ENCODE data around the gene NOS2.

The NOS2 gene

DNA sequence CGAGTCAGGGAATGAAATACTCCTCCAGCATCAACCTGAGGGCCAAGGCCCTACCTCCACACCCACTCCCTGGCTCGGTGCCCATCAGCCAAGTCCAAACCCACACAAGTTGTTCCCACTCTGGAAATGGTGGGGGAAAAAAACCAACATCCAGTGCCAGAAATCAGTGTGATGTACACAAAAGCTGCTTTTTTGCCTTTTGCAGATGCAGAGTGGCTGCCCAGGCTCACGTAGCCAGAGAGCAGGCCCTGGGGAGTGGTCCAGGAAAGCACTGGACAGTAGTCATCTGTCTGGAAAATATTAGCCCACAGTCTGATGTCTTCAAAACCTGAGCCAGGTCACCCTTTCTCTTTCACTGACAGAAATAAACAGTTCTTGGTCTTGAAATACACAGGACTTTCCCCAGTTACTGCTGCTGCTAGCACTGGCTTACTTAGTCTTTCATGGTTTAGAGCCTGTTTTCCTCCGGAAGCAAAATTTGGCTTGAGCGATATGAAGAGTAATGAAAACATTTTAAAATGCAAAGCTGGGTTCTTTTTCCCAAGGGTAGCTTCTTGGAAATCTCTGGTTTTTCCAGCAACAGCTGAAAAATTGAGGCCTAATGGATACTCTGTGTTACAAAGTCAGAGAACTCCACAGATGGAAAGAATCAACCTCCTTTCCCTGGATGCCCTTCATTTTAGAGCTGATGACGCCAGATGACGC lies 18.2 kb upstream of the NOS2 start:
- DNase-seq = no peak

DNA sequence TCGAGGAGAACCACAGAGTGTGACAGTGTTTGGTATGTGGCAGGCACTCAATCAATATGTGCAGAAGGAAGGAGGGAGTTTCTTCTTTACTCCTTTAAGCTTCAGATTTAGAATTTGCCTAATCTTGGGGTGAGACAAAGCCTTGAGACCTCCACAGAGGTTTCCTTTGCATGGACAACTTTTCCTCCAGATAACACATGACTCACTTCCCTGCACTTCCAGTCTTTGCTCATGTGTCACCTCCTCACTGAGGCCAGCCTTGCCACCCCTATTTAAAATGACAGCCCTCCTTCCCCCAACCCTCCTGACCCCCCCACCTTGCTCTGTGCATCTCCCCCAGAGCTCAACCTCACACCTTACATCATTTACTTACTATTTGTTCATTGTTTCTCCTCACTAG lies 17.4 kb upstream of the NOS2 start:
- DNase-seq = no peak

DNA sequence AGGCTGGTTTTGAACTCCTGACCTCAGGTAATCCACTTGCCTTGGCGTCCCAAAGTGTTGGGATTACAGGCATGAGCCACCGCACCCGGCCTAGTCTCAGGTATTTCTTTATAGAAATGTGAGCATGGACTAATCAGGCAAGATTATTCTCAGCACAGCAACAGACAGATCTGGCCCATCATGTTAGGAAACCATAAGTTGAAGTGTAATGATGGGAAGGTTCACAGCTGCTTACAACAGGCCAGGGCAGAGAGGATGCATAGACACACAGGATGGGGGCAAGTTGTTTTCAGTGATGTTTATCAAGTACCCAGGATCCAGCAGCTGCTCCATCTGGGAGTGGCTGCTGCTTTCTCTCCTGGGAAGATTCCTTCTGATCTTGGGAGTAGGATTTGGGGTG lies 16.6 kb upstream of the NOS2 start:
- DNase-seq = no peak

DNA sequence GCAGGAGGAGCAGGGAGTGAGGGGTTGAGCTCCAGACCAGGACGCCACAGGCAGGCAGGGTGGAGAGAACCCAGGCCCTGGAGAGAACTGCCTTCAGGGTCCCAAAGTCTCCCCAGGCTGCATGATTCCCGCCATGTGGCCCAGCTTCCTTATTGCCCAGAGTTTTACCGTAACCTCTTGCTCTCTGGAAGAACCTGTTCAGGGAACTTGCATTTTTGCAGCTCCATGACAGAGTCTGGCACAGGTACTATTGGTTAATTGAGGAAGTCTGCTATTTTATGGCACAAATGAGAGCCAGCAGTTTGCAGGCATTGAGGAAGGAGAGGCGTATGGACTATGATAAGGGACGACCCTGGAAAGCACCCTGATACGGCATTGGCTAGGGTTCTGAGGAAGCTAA lies 11.6 kb upstream of the NOS2 start:
- DNase-seq = no peak

DNA sequence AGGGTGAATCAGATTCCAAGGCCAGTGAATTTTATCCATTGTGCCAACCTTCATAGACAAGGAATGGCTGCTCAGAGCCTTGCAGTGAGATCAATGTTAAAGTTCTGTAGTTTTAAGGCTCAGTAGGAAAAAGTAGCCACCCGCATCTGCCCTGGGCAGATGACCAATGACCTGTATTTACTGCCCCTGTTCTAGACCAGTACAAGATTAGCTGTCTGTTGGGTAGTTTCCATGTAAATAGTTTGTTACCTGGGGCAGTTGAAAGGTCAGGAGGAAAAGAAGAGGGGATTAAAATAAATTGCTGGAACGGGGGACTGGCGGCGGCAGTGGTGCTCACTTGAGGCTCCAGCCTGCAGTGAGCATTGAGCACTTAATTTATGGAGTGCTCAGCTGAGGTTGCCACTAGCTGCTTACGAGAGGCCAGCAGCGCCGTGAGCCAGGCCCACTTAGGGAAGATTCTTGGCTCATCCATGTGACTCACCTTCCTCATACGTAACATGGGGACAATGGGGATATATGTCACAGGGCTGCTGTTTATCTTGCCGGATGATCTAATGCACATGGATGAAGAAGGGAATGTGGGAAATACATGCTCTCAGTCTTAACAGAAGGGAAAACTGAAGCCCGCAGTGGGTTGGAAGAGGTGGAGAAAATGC lies 10.7 kb upstream of the NOS2 start:
- no peak for DNase-seq

DNA sequence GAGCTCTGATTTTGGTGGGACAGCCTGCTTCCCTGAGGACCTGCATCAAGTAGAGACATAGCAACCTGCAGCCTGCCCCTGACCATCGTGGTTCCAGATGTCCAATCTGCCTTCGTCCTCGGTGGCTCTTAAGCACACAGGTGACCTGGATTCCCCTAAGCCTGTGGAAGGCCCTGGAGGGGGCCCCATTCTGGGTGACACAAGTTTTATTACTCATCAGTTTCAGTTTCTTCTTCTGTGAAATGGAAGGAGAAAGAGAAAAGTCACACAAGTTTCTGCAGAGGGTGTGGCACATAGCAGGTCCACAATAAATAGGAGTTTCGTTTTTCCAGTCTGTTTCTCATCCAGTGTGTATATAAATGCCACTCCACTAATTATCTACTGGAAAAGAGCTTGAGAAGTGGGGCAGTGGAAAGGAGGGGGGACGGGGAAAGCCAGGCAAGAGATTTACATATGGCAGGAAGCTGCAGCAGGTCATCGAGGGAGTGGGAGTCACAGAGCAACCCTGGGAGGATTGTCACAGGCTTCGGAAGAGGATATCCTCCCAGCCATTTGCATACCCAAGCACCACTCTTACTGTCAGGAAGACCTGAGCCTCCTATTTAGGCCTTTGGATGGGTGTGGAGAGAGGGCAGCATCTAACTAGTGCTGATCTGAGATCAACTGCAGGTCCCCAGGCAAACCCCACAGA lies 10.0 kb upstream of the NOS2 start:
- peak; percentile 5 for DNase-seq

DNA sequence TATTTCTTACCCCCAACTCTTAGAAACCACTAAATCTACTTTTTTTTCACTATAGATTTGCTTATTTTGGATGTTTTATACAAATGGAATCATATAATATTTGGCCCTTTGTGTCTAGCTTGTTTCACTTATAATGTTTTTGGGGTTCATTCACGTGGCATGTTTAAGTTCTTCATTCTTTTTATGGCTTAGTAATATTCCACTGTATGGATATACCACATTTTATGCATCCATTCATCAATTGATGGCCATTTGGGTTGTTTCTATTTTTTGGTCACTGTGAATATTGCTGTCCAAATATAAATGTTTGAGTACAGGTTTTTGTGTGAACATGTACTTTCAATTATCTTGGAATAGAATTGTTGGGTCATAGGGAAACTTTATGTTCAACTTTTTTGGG lies 9.2 kb upstream of the NOS2 start:
- DNase-seq = no peak

DNA sequence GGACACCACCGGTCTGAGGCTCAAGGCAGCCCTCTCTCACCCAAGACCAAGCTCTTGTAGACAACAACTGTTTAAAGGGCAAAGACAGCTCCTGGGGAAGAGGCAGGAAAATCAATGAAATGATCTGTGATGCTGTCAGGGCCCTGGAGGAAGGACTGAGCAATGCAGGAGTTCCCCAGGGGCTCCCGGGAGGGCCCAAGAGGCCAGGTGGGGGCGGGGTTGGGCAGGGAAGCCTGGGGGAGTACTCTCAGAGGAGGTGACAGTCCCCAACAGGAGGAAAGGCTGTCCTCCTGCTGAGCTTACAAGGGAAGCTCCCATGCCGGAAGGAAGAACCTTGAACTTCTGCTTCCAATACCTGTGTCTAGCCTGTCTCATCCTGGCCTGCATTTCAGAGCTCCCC lies 8.3 kb upstream of the NOS2 start:
- DNase-seq = peak; percentile 2

DNA sequence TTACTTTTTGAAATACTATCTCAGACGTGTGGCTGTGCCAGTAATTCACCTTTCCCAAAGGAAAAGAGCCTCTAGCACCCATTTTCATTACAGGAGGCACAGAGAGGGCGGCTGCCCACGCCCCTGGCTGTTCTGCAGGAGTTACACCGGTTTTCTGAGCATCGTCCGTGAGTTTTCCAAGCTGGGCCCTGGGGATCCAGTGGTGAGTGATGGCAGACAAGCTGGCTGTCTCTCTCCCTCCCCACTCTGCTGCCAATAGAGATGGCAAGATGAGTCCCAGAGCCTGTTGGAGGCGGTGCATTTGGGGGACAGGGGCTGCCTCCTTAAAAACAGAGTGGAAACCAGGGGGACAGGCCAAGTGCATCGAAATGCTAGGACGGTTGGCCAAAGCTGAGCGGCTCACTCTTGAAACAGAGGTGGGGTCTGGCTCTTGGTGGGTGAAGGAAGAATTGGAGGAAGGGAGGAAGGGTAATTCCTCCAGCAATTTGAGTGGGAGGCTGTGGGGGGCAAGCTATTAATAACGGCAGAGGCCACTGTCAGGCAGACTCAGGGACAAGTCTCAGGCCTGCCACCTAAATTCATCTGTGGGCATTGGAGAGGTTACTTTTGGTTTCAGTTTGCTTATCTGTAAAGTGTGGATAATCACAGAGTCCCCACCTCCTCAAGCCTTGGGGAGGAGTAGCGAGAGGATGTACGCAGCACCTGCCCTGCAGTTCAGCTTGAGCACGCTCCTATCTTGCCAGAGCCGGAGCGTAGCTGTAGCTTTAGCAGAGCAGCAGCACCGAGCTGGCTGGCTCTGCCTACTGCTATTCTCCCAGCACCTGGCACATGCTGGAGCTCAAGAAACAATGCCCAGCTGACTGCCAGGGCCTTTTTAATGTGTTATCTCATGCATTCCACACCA lies 7.5 kb upstream of the NOS2 start:
- peak; percentile 79 for DNase-seq

DNA sequence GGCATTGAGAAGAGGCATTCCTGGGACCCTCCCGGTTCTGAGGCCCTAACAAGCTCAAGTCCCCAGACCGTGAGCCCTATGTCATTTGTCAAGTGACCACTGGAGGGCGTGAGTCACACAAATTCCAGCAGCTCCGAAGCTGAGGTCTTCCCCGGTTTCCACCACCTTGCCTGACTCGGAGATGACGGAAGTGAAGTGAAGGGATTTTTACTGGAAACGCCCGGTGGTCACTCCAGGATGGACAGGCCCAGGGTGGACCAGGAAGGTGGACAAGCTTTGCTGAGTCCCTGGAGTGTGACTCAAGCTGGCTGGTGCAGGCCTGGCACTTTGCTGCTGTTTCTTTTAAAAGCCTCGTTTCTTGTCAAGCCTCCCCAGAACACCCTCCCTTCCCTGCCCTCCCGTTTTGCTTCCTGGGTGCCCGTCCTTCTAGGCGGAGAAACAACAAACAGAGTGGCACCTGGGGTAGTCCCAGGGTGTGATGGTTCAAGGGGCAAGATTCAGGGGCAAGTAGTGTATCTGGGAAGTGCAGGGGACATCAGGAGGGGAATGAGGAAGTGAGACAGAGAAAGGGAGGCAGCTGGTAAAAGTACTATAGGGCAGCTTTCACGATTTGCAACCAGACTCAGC lies 5.3 kb upstream of the NOS2 start:
- DNase-seq = peak; percentile 86

DNA sequence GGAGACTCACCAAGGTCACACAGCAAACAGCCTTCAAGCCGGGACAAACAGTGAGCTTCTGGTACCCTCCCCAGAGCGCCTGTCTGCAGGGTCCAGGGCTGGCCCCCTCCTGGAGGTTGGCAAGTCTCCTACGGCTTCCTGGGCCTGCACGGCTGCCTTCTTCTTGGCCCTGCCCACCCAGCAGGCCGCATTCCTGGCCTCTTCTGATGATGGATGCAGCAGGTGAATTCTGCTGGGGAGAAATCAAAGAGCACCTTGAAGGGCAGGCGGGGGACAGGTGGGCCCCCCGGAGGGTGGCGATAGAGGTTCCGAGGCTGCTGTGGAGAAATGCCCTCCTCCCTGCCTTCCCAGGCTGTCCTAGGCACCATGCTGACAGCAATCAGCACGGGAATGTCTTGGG lies 3.8 kb upstream of the NOS2 start:
- DNase-seq = no peak

DNA sequence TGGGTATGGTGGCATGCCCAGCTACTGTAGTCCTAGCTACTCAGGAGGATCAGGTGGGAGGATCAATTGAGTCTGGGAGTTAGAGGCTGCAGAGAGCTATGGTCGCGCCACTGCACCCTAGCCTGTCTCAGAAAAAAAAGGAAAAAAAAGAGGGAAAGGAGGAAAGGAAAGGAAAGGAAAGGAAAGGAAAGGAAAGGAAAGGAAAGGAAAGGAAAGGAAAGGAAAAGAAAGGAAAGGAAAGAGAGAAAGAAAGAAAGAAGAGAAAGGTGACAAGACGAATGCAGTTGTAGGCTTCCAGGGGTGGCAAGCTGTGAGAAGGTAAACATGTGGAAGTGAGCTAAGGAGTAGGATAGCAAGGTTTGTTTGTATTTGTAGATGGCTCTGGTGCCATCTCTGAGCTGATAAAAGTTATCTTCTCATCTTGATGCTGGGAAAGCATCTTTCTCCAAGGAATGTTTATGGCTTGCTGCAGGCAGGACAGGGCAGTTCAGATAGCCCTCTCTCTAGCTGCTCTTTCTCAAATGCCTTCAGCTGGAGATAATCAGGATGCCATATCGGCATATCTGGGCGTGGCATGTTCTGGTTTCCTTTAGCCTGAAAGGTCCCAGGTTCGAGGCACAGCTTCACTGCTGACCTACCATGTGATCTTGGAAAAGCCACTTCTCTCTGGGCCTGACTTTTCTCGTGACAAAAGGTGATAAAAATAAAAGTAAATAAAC lies 2.8 kb upstream of the NOS2 start:
- DNase-seq = no peak

DNA sequence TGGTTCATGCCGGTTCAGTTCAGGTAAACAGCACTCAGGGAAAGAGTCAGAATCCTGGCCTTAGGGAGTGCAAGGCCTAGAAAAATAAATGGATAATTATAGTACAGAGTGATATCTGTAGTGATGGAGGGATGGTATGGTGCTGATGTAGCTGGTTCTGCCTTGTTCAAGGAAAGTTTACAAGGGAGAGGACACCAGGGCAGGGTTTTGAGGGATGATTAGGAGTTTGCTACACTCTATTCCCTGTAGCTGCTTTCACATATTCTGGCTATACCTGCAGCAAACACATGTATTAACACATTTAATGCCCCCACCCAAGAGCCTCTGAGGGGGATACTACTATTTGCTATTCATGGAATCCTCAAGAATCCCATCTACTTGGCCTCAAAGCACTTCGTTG lies 1.7 kb upstream of the NOS2 start:
- no peak for DNase-seq

DNA sequence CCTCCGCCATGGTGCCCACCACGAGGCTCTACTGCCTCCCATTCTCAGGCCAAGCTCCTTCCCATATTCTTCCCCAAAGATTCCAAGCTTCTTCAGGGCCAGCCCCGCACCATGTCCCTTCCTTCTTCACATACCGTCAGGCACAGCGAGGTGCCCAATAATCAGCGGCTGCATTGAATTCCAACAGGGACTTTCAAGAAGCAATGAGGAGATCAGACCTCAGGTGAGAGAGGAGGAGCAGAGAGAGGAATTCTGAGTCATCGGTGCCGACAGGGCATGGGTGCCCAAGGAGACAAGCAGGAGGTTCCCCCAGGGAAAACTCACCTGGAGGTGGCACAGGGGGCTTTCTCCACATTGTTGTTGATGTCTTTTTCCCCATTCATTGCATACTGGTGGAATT lies 2.0 kb downstream of the NOS2 start:
- DNase-seq = no peak

DNA sequence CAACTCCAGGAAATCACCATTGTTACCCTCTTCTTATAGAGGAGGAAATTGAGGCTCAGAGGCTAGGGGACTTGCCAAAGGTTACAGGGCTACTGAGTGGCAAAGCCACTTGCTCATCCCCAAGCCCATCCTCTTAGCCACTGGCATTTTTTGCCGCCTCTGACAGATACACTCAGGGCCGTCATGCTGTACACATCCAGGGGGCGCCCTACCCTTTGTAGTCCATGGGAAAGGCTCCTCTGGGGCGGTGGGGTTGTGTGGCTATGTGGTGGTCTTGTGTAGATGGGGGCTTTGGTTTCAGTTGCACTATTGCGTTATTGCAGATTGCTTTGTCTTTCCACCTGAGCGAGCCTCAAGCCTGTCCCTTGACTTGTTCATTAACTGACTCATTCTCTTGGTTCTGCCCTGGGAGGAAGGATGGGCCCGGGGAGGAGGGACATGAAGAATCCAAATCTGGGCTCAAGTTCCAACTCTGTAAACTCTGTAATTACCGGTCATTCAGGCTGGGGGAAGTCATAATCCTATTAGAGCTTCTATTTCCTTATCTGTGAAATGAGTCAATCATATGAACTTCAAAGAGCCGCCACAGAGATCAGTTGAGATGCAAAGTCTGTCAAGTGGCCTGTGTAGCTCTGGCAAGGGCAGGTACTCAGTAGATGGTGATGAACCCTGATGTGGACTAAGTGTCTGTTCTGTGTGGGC lies 2.8 kb downstream of the NOS2 start:
- no peak for DNase-seq

DNA sequence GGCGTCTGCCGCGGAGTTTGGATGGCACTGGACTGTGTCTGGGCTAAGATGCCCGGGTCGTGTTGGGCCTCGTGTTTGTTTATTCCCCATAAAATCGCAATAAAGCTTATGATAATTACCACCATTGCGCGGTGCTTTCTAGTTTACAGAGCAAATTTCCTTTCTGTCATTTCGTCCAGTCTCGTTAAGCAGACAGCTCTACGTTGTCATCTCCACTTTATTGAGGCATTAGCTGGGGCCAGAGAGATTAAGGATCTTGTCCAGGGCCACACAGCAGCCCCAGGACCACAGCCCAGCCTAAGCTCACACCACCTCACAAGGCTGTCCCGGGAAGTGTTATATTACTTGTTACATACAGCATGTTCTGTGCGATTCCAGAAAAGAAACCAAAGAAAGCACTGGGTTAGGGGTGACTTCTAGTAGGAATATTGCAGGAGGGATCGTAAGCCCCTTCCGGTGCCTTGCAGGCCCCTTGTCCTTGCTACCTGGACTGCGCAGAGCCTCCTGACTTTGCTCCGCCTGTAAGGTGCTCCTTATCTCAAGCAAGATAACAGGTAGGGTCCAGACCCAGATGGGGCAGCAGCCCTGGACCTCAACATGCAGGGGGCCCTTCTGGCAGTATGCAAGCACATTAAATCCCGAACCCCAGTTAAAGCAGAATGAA lies 6.3 kb downstream of the NOS2 start:
- no peak for DNase-seq

DNA sequence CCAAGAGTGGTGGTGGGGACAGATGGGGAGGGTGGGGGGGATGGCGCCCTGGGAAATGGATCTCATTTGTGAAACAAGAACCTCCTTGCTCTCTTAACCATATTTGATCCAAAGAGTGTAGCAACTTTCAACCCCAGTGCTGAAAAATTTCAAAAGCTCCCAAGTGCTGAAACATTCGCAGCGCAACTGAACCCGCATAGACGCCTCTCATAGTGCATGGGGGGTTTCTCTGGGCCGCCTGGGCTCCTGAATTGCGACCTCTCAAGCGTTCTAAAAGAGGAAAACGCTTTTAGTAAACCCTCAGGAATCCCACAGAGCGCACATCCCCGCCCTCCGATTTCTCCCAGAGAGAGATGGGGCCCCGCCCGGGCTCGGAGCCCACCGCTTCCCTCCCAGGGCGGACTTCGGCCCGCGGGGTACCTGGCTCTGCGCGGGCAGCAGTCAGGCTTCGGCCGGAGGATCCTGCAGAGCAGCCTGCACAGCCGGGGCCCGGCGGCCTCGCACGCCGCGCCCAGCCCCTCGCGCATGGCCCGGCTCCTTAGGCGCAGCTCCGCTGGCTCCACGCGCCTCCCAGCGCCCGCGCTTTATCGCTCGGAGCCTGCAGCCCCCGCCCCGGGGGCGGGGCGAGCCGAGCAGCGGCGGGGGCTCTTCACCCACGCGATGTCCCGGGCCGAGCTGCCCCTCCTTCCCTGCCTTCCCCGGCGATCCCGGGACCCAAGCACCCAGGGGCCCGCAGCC lies 7.0 kb downstream of the NOS2 start:
- no peak for DNase-seq

DNA sequence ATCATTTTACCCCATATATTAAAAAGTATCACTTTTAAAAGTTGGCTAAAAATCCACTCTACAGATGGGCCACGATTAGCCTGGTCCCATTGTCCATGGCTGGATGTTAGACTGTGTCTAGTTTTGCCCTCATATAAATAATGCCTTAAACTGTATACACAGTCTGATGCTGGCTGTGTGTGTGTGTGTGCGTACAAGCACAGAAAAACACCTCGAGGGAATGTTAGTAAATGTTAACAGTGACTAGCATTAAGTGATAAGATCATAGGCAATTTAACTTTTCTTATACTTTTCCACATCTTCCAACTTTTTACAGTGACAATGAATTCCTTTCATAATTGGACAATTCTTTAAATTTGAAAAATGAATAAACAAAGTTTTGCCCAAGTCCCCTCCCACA lies 8.2 kb downstream of the NOS2 start:
- DNase-seq = no peak

DNA sequence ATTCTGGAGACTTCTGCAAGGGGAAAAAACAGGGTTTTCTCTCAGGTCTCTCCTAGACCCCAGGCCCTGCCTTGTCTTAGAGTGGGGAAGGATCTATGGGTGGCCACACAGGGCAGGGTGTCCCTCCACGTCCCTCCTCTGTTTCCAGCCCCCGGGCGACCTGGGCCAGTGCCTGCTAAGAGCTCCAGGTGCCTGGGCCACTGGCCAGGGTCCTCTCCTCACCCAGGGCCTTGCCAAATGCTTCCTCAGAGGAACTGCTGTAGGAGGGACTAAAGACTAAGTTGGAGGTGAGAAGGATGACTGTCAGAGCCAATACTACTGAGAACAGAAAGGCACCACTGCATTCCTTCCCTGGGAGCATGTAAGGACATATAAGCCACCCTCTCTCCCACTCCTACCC lies 11.4 kb downstream of the NOS2 start:
- DNase-seq = no peak

Data from CD4-positive, alpha-beta T cell treated with Interleukin-21 for 1 hour (primary cell).